Hematopoietic multipotent progenitor cell (in vitro differentiated cells): Measurements from ENCODE around the gene POLR3C. TPM values are rescaled to one million over a fixed set of nuclear protein-coding genes. Genes with fewer than 3 reads are reported as not detected.
"Not testable (repeated sequence)": the region's sequence is repeated elsewhere in the genome, so short reads cannot be mapped to it uniquely, and the experiment has no call there.

Source experiments
- DNase-seq, 3 donors: peaks; one replicate each; pipeline ENCODE4 v3.0.0-alpha.2; 2011 to 2015; ENCODE audit warnings: low read depth in 2 of 3, low spot score in 2 of 3
- total RNA-seq: library from RNA; depleted of rRNA; stranded (reverse); fragments of >200 nt; gene quantifications from one replicate; pipeline ENCODE4 v1.2.3, GENCODE V29; 2012

POLR3C gene
- total RNA-seq, 1 donor = 46.0 TPM

DNA sequence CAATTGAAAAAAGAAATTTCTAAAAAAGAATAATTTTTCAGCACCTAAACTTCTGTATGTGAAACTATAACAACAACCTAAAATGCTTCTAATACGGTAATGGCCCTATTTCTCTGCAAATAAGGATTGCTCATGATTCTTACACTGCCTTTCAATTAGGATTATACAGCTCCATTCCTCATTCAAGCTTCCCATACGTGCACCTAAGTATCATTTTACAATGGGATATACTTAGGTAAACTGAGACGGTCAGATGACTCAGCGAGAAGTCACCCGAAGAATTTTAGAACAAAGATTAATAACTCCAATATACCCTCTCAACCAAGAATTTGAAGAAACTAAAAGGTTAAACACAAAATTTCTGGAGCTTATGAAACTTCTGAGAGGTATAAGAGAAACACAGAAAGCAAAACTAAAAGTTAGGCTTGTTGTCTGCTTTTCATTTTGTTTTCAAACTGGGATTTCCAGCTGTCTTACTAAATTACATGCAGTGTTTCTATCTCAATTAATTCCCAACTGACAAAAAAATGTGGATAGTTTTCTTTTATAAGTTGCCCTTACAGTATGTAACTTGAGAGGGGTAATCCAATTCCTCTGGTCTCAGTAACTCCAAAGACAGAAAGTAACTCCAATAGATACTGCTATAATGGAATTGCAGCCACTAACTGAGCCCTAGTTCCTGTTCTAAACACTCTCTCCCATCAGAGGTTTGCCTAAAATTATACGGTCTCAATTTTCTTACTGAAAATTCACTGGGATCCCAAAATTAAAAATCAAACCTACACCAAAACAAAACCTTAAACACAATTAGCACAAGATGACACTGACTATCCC lies 10.8 kb upstream of the POLR3C start:
- not testable (repeated sequence) for DNase-seq

DNA sequence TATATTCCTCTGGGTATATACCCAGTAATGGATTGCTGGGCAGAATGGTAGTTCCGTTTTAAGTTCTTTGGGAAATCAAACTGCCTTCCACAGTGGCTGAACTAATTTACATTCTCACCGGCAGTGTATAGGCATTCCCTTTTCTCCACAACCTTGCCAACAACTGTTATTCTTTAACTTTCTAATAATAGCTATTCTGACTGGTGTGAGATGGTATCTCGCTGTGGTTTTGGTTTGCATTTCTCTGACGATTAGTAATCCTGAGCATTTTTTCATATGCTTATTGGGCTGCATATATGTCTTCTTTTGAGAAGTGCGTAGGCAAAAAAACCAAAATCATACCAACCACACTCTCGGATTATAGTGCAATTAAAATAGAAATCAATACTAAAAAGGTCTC lies 5.9 kb upstream of the POLR3C start:
- DNase-seq = not testable (repeated sequence)

DNA sequence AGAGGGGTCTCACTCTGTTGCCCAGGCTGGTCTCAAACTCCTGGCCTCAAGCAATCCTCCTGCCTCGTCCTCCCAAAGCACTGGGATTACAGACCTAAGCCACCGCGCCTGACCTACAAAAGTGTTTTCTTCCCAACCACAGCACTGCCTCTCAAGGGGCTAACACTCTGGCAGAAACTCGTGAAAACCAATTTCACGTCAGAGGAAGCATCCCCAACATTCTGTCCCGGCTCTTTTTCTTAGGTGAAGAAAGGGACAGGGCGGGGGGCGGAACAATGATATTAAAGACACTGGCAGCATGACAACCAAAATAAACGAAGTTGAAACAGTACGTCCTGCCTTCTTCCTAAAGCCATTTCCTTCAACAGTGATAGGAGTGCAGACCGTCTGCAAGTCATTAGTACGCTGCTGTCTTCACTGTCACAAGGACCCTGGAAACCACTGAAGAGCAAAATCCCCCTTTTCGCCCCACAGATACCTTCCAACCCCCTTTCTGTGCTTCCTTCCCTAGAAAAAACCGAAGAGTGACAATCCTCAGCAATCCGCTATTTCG lies 1.1 kb upstream of the POLR3C start:
- DNase-seq = not testable (repeated sequence)

DNA sequence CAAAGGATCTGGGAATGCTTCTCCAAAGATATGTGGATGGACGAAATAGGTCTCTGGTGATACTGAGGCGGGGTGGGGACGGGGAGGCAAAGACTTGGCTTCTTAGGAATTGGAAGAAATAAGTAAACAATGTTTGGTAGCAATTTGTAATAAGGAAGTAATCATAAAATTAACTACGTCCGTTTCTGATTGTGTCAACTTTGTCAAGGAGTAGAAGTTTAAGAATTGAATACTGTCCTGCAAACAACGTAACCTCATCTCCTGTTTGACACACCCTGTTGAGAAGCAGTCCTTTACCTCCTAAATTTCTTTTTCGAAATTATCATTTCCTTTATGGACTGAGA lies 471 bp downstream of the POLR3C start:
- no peak for DNase-seq

DNA sequence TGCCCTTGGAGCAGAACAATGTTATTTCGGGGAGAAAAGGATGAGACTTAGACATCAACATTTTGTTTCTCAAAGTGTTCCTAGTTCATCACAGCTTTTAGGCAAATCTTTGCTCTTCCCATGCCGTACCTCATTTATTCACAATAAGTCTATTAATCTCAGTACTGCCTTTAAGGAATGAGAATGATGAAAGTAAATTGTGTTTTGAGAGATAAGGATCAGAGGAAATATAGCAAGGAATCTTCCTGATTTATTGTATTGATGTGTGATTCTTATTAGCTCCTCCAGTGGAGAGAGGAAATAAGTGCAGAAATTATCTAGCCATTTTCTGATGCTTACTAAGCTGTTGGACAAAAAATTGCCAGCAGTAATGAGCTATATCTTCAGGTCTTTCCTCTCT lies 2.0 kb downstream of the POLR3C start:
- DNase-seq = no peak

DNA sequence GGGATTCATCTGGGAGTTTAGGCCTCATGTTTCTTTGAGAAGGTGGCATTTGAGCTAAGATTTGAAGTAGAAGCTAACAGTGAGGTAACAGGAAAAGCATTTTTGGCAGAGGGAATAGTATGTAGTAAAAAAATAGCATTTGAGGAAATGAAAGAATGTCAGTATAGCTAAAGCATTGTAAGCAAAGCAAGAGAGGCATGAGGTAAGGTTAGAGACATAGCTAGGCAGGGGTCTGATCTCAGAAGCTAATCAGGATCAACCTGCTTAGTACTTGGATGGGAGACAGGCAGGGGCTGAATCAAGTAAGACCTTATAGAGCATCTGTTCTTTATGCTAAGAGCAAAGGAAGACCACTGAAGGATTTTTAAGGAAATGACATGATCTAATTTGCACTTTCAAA lies 4.0 kb downstream of the POLR3C start:
- DNase-seq = no peak

DNA sequence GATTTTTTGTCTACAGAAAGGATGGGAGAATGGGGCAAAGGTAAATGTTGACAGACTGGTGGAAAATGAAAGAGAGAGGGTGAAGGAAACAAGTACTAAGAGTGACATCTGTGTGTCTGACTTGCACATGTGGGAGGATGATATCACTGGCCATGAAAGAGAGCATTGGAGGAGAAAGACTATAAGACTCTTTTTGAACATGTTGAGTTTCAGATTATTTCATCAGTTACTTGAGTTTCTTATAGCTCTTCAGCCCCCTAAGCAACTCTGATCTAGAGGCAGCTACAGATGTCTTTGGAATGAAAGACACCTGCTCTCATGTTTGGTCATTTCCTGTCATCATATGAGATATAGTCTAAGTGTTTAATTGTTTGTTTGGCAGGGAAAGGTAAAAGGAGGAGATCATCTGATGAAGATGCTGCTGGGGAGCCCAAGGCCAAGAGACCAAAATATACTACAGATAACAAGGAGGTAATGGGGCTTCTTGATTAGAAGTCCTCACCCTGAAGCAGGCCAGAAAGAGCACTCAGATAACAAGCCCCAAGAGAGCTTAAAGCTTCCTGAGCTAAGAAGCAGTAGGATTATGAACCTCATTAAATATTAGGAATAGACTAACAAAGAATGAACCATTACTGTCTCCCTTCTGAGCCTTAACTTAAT lies 4.5 kb downstream of the POLR3C start:
- DNase-seq = no peak

DNA sequence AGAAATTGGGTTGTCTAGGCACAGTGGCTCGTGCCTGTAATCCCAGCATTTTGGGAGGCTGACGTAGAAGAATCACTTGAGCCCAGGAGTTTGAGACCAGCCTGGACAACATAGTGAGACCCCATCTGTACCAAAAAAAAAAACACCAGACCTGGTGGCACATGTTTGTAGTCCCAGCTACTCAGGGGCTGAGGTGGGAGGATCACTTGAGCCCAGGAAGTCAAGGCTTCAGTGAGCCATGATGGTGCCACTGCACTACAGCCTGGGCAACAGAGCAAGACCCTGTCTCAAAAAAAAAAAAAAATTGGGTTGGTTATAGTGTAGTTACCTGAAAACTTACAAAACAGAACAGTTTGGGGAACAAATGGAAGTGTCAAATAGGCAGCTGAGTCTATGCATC lies 6.8 kb downstream of the POLR3C start:
- DNase-seq = not testable (repeated sequence)

DNA sequence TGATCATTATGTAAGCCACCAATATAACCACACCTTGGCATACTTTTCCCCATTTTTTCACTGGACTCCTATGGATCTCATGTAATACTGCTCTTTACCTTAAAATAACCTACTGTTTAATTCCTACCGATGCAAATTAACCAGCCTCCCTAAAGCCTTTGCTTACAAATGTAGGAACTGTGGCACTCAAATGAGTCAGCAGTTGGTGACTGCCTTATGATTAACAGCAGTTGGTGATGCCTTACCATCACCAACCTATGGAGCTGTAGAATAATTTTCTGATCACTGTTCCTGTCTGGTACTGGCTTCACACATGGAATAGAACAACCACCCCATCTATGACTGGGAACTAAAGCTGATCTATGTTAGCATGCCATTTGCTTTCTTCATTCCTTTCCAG lies 13.7 kb downstream of the POLR3C start:
- DNase-seq = no peak

DNA sequence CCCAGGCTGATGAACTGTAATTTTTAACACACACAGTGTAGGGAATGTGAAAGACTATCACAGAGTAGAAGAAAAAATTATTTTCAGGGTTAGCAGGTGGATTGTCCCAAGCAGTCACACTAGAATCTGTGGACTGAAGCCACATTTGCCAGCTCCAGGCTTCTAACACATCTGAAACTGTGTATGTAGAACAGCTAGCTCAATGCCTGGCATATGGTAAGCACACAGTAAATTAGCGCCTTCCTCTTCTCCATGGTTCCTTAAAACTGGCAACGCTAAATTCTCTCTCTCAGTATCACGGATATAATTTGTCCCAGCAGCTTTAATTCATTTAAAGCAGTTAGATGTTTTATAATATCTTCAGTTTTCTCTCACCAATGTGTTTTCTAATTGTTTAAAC lies 19.0 kb downstream of the POLR3C start:
- DNase-seq = no peak

DNA sequence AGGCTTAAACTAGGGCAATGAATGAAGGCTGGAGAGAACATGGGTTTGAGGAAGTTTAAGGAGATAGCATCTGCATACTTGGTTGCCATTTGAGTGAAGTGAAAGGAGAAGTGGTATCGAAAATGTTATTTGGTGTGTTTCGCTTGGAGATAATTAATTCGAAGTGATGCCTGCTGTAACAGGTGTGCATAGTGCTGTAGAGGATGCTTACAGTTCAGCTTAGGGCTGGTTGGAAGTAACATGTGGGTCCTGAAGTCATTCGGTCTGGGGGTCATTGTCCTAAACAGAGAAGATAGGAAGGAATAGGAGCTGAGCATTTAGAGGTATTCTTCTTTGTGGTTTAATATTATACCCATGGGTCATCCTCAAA lies 21.1 kb downstream of the POLR3C start:
- DNase-seq = peak in 2 of 3 donors; percentile 36 to 73

DNA sequence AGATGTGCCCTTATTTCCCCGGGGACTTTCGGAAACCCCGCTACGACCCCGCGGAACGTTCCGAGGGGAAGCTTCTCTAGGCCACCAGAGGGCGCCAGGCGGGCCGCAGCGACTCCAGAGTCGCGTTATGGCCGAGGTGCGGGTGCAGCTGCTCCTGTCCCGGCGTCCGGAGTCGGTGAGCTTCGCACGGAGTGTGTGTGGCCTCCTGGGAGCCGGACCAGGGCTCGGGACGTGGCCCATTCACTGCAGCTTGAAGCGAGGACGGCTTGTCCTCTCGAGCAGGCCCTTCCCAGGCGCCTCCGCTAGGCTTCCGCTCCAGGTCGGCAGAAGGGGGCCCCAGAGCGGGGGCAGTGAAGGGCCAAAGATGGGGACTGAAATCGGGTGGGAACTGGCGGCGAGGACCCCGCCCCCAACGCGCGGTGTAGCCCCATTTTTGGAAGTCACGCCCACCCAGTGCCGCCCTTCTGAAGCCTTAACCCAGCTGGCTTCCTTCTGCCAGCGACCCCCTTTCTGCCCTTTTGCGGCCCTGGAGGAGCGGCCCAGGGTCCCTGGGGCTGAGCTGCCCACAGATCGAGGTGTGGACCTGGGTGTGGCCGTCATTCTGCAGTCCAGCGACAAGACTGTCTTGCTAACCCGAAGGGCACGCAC lies 21.6 kb downstream of the POLR3C start, which contains the start of gene NUDT17:
Gene NUDT17 (plus strand): TSS at position 117 of the 648 bp plus-strand sequence. CDS start 11 bp downstream, at position 128.
- DNase-seq = peak; percentile 60 to 79 (median 76)

DNA sequence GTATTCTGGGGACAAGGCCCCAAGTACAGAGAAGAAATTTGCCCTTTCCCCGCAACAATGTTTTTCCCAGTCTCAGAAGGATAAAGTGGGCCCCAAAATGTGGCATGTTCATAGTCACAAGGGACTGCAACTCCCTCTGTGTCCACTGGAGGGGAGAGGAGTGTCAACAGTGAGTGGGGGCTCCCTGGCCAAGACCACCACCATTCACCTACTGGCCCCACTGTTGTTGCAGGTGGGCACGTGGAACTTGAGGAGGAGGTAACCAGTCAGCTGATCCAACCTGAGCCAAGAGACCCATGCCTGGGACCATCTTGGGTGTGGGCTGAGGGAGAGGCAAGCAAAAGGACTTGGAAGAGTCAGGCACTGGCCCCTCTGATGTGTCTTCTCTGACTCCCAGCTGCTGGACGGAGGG lies 22.2 kb downstream of the POLR3C start:
- DNase-seq = peak in 2 of 3 donors; percentile 54 to 66

DNA sequence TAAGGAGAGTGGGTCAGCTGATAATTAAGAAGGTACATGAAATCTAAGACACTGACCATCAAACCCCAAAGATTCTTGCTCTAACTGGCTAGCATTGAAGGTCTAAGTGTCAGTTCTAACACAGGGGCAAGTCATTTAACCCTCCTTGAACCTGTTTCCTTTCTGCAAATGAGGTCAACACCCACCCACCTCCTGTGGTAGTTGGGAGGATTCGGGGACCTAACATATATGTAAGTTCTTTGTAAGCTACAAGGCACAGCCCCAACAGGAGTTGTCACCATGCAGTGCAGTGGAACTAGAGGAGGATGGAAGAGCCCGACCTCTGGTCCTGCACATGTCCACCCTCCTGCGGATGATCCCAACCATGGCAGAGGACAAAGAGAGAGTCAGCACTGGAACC lies 23.8 kb downstream of the POLR3C start:
- no peak for DNase-seq

DNA sequence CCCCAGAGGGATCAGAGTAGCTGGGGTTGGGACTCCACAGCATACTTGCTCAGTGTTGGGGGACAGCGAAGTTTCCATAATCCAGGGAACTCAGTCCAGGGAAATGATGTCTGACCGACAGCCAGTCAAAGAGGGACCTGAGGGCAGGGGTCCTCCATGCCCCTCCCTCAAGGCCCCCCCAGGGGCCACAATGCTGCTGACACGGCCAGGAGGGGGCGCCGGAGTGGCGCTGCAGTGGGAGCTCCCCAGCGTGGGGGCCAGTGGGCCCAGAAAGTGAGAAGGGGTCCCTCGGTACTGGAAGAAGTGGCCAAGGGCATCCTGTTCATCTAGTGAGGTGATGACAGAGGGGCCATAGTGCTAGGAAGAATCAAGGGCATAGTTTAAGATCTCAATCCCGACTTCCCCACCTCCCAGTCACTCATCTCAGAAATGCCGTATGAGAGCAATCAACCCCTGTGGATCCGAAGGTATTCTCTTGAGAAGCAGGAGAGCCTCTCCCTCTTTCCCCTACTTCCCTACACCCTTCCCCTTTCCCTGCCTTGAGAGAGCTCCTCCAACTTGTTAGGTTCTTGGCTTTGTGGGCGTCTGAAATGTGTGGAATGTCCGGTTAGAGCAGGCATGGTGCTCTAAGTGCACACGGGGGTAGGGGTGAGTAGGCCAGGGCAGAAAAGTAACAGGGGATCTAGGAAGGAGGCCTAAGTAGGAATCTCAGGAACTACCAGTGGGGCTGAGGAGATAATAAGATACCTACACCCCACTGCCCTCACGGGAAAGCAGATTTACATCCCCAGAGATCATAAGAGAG lies 25.6 kb downstream of the POLR3C start:
- peak in 1 of 3 donors; percentile 31 for DNase-seq

DNA sequence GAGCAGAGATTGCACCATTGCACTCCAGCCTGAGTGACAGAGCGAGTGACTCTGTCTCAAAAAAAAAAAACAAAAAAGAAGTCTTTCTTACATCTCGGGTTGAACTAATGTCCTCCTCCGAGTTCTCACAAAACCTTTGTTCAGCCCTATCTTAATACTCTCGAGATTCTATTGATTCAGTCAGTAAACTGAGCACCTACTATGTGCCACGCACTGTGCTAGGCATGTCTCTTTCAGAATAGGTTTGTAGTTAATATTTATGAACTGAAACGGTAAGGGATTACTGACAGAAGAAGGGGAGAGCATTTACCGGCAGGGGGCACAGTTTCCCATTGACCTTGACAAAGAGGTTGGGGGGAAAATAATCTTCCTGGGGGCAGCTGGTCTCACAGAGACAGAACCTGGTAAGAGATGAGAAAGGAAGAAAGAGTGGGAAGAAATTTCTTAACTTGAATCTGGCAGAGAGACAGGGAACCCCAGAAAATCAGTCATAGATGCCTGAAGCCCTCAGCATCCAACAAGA lies 31.5 kb downstream of the POLR3C start:
- DNase-seq = no peak

DNA sequence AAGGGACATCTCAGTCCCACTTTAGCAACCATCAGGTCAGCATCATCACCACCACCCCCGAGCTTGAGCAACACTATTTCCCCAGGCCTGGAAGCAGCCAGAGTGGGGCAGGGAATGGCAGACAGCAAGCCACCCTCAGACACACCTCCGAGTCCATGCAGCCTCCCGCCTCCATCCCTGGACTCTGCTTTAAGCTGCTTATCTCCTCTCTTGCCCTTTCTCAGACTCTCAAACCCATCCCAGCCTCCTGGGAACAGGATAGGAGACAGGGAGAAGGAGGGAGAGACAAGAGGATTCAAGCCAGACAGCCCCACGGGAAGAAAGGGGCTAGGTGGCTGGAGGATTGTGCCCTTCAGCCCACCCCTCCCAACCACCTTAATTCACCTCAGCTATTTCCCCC lies 33.2 kb downstream of the POLR3C start:
- DNase-seq = no peak

DNA sequence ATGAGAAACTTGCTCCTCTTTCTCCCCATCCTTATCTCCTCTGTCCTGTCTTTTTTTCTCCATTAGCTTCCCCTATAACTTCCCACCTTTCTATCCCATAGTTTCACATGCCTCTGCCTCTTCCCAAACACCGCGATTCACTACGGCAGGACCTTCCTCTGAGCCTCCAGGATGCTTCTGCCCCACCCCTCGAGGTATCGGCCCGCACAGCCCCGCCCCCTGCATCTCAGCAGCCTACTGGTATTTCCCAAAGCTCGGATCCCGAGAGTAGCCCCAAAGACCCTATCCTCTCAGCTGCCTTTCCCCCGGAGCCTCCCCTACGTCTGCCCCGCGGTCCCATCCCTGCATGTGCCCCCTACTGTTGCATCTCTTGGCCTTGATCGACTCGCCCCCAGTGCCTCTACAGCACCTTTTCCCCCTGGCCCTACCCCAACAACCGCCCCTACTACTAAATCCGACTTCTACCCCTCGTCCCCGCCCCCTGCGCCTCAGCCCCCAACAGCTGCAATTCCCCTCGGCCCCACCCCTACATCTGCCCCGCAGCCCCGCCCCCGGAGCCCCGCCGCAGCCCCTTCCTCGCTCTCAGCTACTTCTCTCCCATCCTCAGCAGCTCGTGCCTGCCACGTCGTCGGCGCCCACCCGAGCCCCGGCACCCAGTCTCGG lies 34.4 kb downstream of the POLR3C start:
- peak in 2 of 3 donors; percentile 75 to 83 for DNase-seq

DNA sequence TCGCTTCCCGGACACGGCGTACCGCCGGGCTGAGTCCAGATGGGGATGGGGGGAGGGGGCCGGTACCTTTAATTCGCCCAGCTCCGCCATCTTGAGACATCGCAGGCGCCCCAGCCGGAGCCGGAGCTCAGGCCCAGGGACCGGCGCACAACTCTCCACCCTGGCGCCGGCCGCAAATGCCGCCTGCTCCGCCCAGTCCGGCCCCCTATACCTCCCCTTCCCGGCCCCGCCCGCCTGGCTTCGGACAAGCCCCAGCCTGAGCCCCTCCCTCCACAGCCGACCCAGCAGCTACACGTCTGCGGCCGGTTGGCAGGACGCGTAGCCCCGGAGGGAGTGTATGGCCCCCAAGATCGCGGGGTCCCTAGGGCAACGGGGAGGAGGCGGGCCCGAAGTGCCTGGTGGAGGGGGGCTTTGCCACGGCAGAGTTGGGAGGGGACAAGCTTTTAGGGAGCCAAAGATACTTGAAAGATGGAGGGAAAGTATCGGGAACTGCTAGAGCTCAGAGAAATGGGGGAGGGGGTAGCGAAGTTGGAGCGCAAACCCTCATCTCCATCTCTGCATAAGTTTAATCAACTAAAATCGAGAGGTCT lies 35.0 kb downstream of the POLR3C start, which contains the start of gene PIAS3:
Gene PIAS3 (minus strand): TSS at position 181 of the 590 bp plus-strand sequence. CDS start 91 bp downstream, at position 90.
- peak; percentile 61 to 93 (median 92) for DNase-seq
